K562 (cell line): ENCODE data around the gene BSPRY. TPM values are rescaled to one million over a fixed set of nuclear protein-coding genes. Genes with fewer than 3 reads are reported as not detected.
A peak's percentile ranks its signal among the peaks of the same experiment; 100 is the strongest.

Experiments used
- ATF7 ChIP-seq: fragments of 450-650 bp; IDR thresholded peaks from 2 replicates; pipeline ENCODE4 v1.7.1; 2014; ENCODE audit warnings: mild to moderate bottlenecking, moderate library complexity
- BCOR ChIP-seq: fragments of 450-650 bp; IDR thresholded peaks from 2 replicates; pipeline ENCODE4 v1.6.1; 2016
- CBX5 ChIP-seq: IDR thresholded peaks from 2 replicates; pipeline ENCODE4 v1.6.1; 2014; ENCODE audit warnings: low read depth, borderline replicate concordance
- HMG20A ChIP-seq: fragments of 450-650 bp; formaldehyde crosslinking; conservative IDR thresholded peaks from 2 replicates; pipeline ENCODE4 v1.4.0; 2020; ENCODE audit warnings: mild to moderate bottlenecking, mixed read lengths
- HNRNPH1 ChIP-seq: fragments of 200-400 bp; formaldehyde crosslinking; optimal IDR thresholded peaks from 2 replicates; pipeline ENCODE3; 2017; ENCODE audit warnings: low read depth, mild to moderate bottlenecking, low read length, moderate library complexity
- KDM5B ChIP-seq: fragments of 200-600 bp; sonication (generic); IDR thresholded peaks from 2 replicates; pipeline ENCODE4 v1.6.1; 2012; ENCODE audit warnings: low read depth, mild to moderate bottlenecking, moderate library complexity, low read length, control low read depth, inconsistent platforms; ENCODE audit not compliant: insufficient replicate concordance
- MXI1 ChIP-seq: IDR thresholded peaks from 2 replicates; pipeline ENCODE4 v1.6.1; 2011; ENCODE audit warnings: low read depth, mild to moderate bottlenecking, improper control_type of control experiment, low read length
- NFE2 ChIP-seq: IDR thresholded peaks from 2 replicates; pipeline ENCODE4 v1.6.1; 2014; ENCODE audit warnings: antibody characterized with exemption, low read depth
- NR2C2 ChIP-seq, 2 experiments: fragments of 200-800 bp in 1 of 2; sonication (Bioruptor generic) in 1 of 2; sonication (generic) in 1 of 2; formaldehyde crosslinking in 1 of 2; IDR thresholded peaks; 2 replicates each; pipeline versions ENCODE4 v1.6.1 to v1.8.0; 2016 to 2022; ENCODE audit warnings: mild to moderate bottlenecking in 1 of 2, missing compliant biosample characterization in 1 of 2, missing genetic modification characterization in 1 of 2, missing genetic modification reagents in 1 of 2
- PHF20 ChIP-seq: fragments of 450-650 bp; IDR thresholded peaks from 2 replicates; pipeline ENCODE4 v1.6.1; 2018; ENCODE audit not compliant: partially characterized antibody
- RFX5 ChIP-seq: IDR thresholded peaks from 2 replicates; pipeline ENCODE4 v1.6.1; 2011; ENCODE audit warnings: low read depth, mild to moderate bottlenecking, improper control_type of control experiment, low read length
- RHOXF2B ChIP-seq: fragments of 250-450 bp; sonication (Bioruptor Pico); conservative IDR thresholded peaks from 2 replicates; pipeline ENCODE4 v1.5.1; 2021
- SAFB ChIP-seq: fragments of 200-400 bp; formaldehyde crosslinking; IDR thresholded peaks from 2 replicates; pipeline ENCODE4 v1.6.1; 2017; ENCODE audit warnings: low read depth, low read length, borderline replicate concordance
- SMARCB1 ChIP-seq: IDR thresholded peaks from 2 replicates; pipeline ENCODE4 v1.6.1; 2011; ENCODE audit warnings: improper control_type of control experiment, low read depth; ENCODE audit not compliant: insufficient read length
- SRSF9 ChIP-seq: fragments of 200-400 bp; formaldehyde crosslinking; IDR thresholded peaks from 2 replicates; pipeline ENCODE4 v1.6.1; 2017; ENCODE audit warnings: low read depth, low read length, borderline replicate concordance
- YY1 ChIP-seq, 3 experiments: IDR thresholded peaks; 2 replicates each; pipeline ENCODE4 v1.6.1; 2011; ENCODE audit warnings: low read length in 2 of 3, mild to moderate bottlenecking in 2 of 3, moderate library complexity in 2 of 3, borderline replicate concordance in 1 of 3, control low read depth in 1 of 3, low read depth in 1 of 3; ENCODE audit not compliant: insufficient read depth in 3 of 3, insufficient replicate concordance in 2 of 3, control insufficient read depth in 1 of 3, insufficient read length in 1 of 3; ENCODE audit errors: extremely low read depth in 1 of 3
- ZNF766 ChIP-seq: fragments of 200-800 bp; sonication (Bioruptor generic); conservative IDR thresholded peaks from 2 replicates; pipeline ENCODE4 v1.6.1; 2016; ENCODE audit warnings: missing genetic modification characterization, missing compliant biosample characterization
- ZNF780A ChIP-seq: fragments of 250-450 bp; sonication (Bioruptor Pico); IDR thresholded peaks from 2 replicates; pipeline ENCODE4 v1.5.0; 2021; ENCODE audit warnings: mild to moderate bottlenecking
- polyA plus RNA-seq, 8 experiments: library from polyadenylated mRNA; depleted of rRNA in 4 of 8; stranded (reverse) in 5 of 8; unstranded in 3 of 8; fragments of >200 nt; fragmentation: Nextera tagmentation in 2 of 8; fragmentation: Illumina TruSeq in 1 of 8; extraction: Ambion mirVana in 2 of 8; extraction: Trizol in 1 of 8; gene quantifications; 2 replicates each; pipeline versions ENCODE4 v1.2.1 to v1.2.3, GENCODE V29; 2011 to 2014; ENCODE audit warnings: inconsistent platforms in 1 of 8, missing spikeins in 1 of 8
- total RNA-seq, 7 experiments: library from RNA; depleted of rRNA in 6 of 7; stranded (reverse); fragments of >200 nt in 6 of 7; fragmentation: Illumina TruSeq in 2 of 7; extraction: Trizol in 2 of 7; gene quantifications; 2 replicates each; pipeline versions ENCODE4 v1.2.1 to v1.2.3, GENCODE V29; 2011 to 2021; ENCODE audit warnings: low replicate concordance in 1 of 7
- TF ChIP-seq, protein P1 (sequence below): conservative IDR thresholded peaks from 2 replicates; pipeline ENCODE4 v1.6.1; 2011; ENCODE audit warnings: low read depth, mild to moderate bottlenecking, low read length; ENCODE audit not compliant: control insufficient read depth
- TF ChIP-seq, protein P2 (sequence below): fragments of 250-450 bp; sonication (Bioruptor Pico); IDR thresholded peaks from 2 replicates; pipeline ENCODE4 v1.5.1; 2021; ENCODE audit warnings: mild to moderate bottlenecking
- TF ChIP-seq, protein P3 (sequence below), 2 experiments: fragments of 450-650 bp; IDR thresholded peaks; 2 replicates each; pipeline ENCODE4 v1.6.1; 2018; ENCODE audit warnings: mild to moderate bottlenecking in 2 of 2, low read depth in 1 of 2; ENCODE audit not compliant: partially characterized antibody in 2 of 2

The BSPRY gene
- total and polyA plus RNA-seq, 9 of the 15 experiments (the other 6 are each of a cell fraction or from before 2014, with no cell fraction given): 0.07 to 0.67 (median 0.18) TPM

- no peak for TF ChIP-seq RFX5
- TF ChIP-seq NFE2: no peak
- peak; percentile 83 for TF ChIP-seq SAFB
- TF ChIP-seq, protein P1, sequence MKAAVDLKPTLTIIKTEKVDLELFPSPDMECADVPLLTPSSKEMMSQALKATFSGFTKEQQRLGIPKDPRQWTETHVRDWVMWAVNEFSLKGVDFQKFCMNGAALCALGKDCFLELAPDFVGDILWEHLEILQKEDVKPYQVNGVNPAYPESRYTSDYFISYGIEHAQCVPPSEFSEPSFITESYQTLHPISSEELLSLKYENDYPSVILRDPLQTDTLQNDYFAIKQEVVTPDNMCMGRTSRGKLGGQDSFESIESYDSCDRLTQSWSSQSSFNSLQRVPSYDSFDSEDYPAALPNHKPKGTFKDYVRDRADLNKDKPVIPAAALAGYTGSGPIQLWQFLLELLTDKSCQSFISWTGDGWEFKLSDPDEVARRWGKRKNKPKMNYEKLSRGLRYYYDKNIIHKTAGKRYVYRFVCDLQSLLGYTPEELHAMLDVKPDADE: peak; percentile 87
- TF ChIP-seq ATF7: peak; percentile 81
- peak in 2 of 3 experiments; percentile 3 to 47 for TF ChIP-seq YY1 (IDR thresholded peaks at IDR 0.05; ENCODE audit: borderline replicate concordance in 1 of 3, control insufficient read depth in 1 of 3, extremely low read depth in 1 of 3, insufficient read depth in 3 of 3, insufficient read length in 1 of 3, insufficient replicate concordance in 2 of 3, low read depth in 1 of 3, low read length in 2 of 3)
- TF ChIP-seq KDM5B: peak; percentile 41
- TF ChIP-seq SRSF9: no peak
- no peak for TF ChIP-seq ZNF780A (CRISPR knock-in tag)
- peak; percentile 65 for TF ChIP-seq PHF20
- TF ChIP-seq HMG20A: no peak
- no peak for TF ChIP-seq ZNF766 (CRISPR knock-in tag)
- 0 out of 2 replicates have a peak, but pooled peaks have one; percentile 67 for TF ChIP-seq NR2C2 (CRISPR knock-in tag; IDR thresholded peaks at IDR 0.05)
- TF ChIP-seq NR2C2 (tag; IDR thresholded peaks at IDR 0.05): peak; percentile 84
- TF ChIP-seq BCOR: peak; percentile 71; the same call in 1 of the 2 replicates
- TF ChIP-seq SMARCB1: no peak
- TF ChIP-seq, protein P2, sequence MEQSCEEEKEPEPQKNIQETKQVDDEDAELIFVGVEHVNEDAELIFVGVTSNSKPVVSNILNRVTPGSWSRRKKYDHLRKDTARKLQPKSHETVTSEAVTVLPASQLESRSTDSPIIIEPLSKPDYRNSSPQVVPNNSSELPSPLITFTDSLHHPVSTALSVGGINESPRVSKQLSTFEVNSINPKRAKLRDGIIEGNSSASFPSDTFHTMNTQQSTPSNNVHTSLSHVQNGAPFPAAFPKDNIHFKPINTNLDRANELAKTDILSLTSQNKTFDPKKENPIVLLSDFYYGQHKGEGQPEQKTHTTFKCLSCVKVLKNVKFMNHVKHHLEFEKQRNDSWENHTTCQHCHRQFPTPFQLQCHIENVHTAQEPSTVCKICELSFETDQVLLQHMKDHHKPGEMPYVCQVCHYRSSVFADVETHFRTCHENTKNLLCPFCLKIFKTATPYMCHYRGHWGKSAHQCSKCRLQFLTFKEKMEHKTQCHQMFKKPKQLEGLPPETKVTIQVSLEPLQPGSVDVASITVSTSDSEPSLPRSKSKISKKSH (CRISPR knock-in tag): no peak
- no peak for TF ChIP-seq RHOXF2B
- no peak for TF ChIP-seq CBX5
- TF ChIP-seq HNRNPH1: no peak
- TF ChIP-seq MXI1: no peak
- TF ChIP-seq, protein P3, sequence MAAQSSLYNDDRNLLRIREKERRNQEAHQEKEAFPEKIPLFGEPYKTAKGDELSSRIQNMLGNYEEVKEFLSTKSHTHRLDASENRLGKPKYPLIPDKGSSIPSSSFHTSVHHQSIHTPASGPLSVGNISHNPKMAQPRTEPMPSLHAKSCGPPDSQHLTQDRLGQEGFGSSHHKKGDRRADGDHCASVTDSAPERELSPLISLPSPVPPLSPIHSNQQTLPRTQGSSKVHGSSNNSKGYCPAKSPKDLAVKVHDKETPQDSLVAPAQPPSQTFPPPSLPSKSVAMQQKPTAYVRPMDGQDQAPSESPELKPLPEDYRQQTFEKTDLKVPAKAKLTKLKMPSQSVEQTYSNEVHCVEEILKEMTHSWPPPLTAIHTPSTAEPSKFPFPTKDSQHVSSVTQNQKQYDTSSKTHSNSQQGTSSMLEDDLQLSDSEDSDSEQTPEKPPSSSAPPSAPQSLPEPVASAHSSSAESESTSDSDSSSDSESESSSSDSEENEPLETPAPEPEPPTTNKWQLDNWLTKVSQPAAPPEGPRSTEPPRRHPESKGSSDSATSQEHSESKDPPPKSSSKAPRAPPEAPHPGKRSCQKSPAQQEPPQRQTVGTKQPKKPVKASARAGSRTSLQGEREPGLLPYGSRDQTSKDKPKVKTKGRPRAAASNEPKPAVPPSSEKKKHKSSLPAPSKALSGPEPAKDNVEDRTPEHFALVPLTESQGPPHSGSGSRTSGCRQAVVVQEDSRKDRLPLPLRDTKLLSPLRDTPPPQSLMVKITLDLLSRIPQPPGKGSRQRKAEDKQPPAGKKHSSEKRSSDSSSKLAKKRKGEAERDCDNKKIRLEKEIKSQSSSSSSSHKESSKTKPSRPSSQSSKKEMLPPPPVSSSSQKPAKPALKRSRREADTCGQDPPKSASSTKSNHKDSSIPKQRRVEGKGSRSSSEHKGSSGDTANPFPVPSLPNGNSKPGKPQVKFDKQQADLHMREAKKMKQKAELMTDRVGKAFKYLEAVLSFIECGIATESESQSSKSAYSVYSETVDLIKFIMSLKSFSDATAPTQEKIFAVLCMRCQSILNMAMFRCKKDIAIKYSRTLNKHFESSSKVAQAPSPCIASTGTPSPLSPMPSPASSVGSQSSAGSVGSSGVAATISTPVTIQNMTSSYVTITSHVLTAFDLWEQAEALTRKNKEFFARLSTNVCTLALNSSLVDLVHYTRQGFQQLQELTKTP (IDR thresholded peaks at IDR 0.05; ENCODE audit: low read depth in 1 of 2, partially characterized antibody in 2 of 2): no peak
These were observed 51.9 kb downstream of the BSPRY start, which contains the start of gene ALAD (continued) for GRCh38 chr9:113401027-113401792.
